Neural progenitor cell (in vitro differentiated cells): Measurements from ENCODE around the gene BTBD9. TPM values are rescaled to one million over a fixed set of nuclear protein-coding genes. Genes with fewer than 3 reads are reported as not detected.
A peak's percentile ranks its signal among the peaks of the same experiment; 100 is the strongest.
"Not testable (repeated sequence)": the region's sequence is repeated elsewhere in the genome, so short reads cannot be mapped to it uniquely, and the experiment has no call there.

ENCODE experiments used
- DNase-seq: peaks from one replicate; pipeline ENCODE4 v3.0.0-alpha.2; 2016; ENCODE audit warnings: low spot score
- H2AFZ ChIP-seq: fragments of 200-600 bp; sonication (generic); replicated peaks from 2 replicates; pipeline ENCODE4 v1.6.1; 2016; ENCODE audit warnings: antibody characterized with exemption
- H3F3A ChIP-seq: fragments of 200-600 bp; sonication (generic); 2 replicates; pipeline ENCODE4 v1.6.1; 2016; ENCODE audit warnings: antibody characterized with exemption, low read depth
- H3K27ac ChIP-seq: fragments of 200-600 bp; sonication (generic); 2 replicates; pipeline ENCODE4 v1.5.1; 2016; ENCODE audit warnings: mild to moderate bottlenecking
- H3K27me3 ChIP-seq: fragments of 200-600 bp; sonication (generic); 2 replicates; pipeline ENCODE4 v1.6.1; 2016; ENCODE audit warnings: mild to moderate bottlenecking, moderate library complexity
- H3K36me3 ChIP-seq: fragments of 200-600 bp; sonication (generic); 2 replicates; pipeline ENCODE4 v1.5.1; 2016
- H3K4me1 ChIP-seq: fragments of 200-600 bp; sonication (generic); 2 replicates; pipeline ENCODE4 v1.6.1; 2016; ENCODE audit warnings: mixed run types
- H3K4me2 ChIP-seq: fragments of 200-600 bp; sonication (generic); 2 replicates; pipeline ENCODE4 v1.6.1; 2016
- H3K4me3 ChIP-seq: fragments of 200-600 bp; sonication (generic); 2 replicates; pipeline ENCODE4 v1.5.1; 2016
- H3K79me2 ChIP-seq: fragments of 200-600 bp; sonication (generic); 2 replicates; pipeline ENCODE4 v1.6.1; 2016; ENCODE audit warnings: low read depth
- H3K9ac ChIP-seq: fragments of 200-600 bp; sonication (generic); 2 replicates; pipeline ENCODE4 v1.6.1; 2016
- H3K9me3 ChIP-seq: fragments of 200-600 bp; sonication (generic); 2 replicates; pipeline ENCODE4 v1.5.1; 2016; ENCODE audit warnings: low read depth
- H4K20me1 ChIP-seq: fragments of 200-600 bp; sonication (generic); 2 replicates; pipeline ENCODE4 v1.6.1; 2016; ENCODE audit warnings: low read depth
- H3K27ac Mint-ChIP-seq: 3 replicates; pipeline ENCODE4 v1.8.0; 2021; ENCODE audit warnings: mixed read lengths
- H3K27me3 Mint-ChIP-seq: 2 replicates; pipeline ENCODE4 v1.8.0; 2022; ENCODE audit warnings: low read depth, mild to moderate bottlenecking, inconsistent platforms, moderate library complexity, mixed read lengths; ENCODE audit not compliant: insufficient read depth
- H3K36me3 Mint-ChIP-seq: 3 replicates; pipeline ENCODE4 v1.8.0; 2021; ENCODE audit warnings: mixed read lengths
- H3K4me1 Mint-ChIP-seq: 3 replicates; pipeline ENCODE4 v1.8.0; 2021; ENCODE audit warnings: mixed read lengths
- H3K4me3 Mint-ChIP-seq: 3 replicates; pipeline ENCODE4 v1.8.0; 2021; ENCODE audit warnings: mild to moderate bottlenecking, moderate library complexity, mixed read lengths
- H3K9me3 Mint-ChIP-seq: 3 replicates; pipeline ENCODE4 v1.8.0; 2020; ENCODE audit warnings: mixed read lengths
- EZH2 ChIP-seq: fragments of 200-600 bp; sonication (generic); IDR thresholded peaks from 2 replicates; pipeline ENCODE4 v1.6.1; 2017; ENCODE audit warnings: antibody characterized with exemption, mild to moderate bottlenecking, moderate library complexity
- EZH2phosphoT487 ChIP-seq: fragments of 200-600 bp; sonication (generic); IDR thresholded peaks from 2 replicates; pipeline ENCODE4 v1.6.1; 2017; ENCODE audit warnings: antibody characterized with exemption
- total RNA-seq: library from RNA; depleted of rRNA; stranded (reverse); fragments of >200 nt; gene quantifications from 2 replicates; pipeline ENCODE4 v1.2.3, GENCODE V29; 2015; ENCODE audit warnings: low replicate concordance
- TF ChIP-seq, protein P1 (sequence below): fragments of 200-600 bp; sonication (generic); IDR thresholded peaks from 2 replicates; pipeline ENCODE4 v1.5.1; 2017; ENCODE audit warnings: antibody characterized with exemption, mild to moderate bottlenecking

The BTBD9 gene
- total RNA-seq, 1 donor from 2014 or later: 16.9 TPM

- Histone ChIP-seq H3K4me3 (no peak overlapping the region), H3F3A (no peaks in the 10 kb centered on the region), H4K20me1 (no peaks in the 10 kb centered on the region), H3K27ac (no peak overlapping the region), H3K4me1 (peaks cover 10% of the 10 kb centered on the region), H3K27me3 (no peaks in the 10 kb centered on the region), H2AFZ (no peak overlapping the region), H3K9me3 (no peaks in the 10 kb centered on the region), H3K36me3 (no peaks in the 10 kb centered on the region), H3K9ac (no peak overlapping the region), H3K79me2 (no peaks in the 10 kb centered on the region), H3K4me2 (no peak overlapping the region)
- no peaks in the 10 kb centered on the region for H3K36me3 Mint-ChIP-seq
- H3K27me3 Mint-ChIP-seq: peaks cover 3% of the 10 kb centered on the region
- no peak overlapping the region for H3K27ac Mint-ChIP-seq
- no peak overlapping the region for H3K4me3 Mint-ChIP-seq
- peaks cover 9% of the 10 kb centered on the region for H3K4me1 Mint-ChIP-seq
- H3K9me3 Mint-ChIP-seq: peaks cover 6% of the 10 kb centered on the region
- TF ChIP-seq, protein P1, sequence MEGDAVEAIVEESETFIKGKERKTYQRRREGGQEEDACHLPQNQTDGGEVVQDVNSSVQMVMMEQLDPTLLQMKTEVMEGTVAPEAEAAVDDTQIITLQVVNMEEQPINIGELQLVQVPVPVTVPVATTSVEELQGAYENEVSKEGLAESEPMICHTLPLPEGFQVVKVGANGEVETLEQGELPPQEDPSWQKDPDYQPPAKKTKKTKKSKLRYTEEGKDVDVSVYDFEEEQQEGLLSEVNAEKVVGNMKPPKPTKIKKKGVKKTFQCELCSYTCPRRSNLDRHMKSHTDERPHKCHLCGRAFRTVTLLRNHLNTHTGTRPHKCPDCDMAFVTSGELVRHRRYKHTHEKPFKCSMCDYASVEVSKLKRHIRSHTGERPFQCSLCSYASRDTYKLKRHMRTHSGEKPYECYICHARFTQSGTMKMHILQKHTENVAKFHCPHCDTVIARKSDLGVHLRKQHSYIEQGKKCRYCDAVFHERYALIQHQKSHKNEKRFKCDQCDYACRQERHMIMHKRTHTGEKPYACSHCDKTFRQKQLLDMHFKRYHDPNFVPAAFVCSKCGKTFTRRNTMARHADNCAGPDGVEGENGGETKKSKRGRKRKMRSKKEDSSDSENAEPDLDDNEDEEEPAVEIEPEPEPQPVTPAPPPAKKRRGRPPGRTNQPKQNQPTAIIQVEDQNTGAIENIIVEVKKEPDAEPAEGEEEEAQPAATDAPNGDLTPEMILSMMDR: no peak
- TF ChIP-seq EZH2phosphoT487 (no peak), EZH2 (no peak)
- DNase-seq: no peak
Measured at GRCh38 chr6:38427492-38428210, 212.1 kb downstream of the BTBD9 start.

- not testable (repeated sequence) for H3K27me3 ChIP-seq, H3K4me3 Mint-ChIP-seq, H4K20me1 ChIP-seq, H3K9me3 Mint-ChIP-seq, H3K9ac ChIP-seq, H3K4me2 ChIP-seq, H2AFZ ChIP-seq, H3F3A ChIP-seq, H3K9me3 ChIP-seq, H3K79me2 ChIP-seq, H3K4me3 ChIP-seq, H3K27me3 Mint-ChIP-seq, H3K4me1 Mint-ChIP-seq, H3K27ac ChIP-seq, DNase-seq, H3K36me3 Mint-ChIP-seq, H3K36me3 ChIP-seq
- H3K27ac Mint-ChIP-seq: peak overlapping the region; percentile 79
- H3K4me1 ChIP-seq: peaks cover 10% of the 10 kb centered on the region
Measured at GRCh38 chr6:38425788-38426488, 213.8 kb downstream of the BTBD9 start.

DNA sequence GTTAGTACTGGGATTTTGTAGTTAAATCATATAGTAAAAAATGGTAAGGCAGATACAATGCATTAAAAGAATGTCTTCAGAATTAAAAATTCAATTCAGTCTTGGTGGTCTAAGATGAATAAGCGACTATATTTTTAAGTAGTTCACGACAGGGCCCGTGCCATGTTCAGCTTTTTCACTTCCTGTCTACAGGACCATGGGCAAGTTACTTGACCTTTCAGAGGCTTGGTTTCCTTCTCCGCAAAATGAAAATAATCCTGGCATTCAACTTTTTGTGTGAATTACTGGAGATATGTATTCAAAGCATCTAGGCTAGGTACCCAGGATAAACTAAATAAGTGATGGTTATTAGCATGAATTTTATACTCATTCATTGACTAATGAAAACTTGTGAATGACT, 216.0 kb downstream of the BTBD9 start:
- Histone ChIP-seq H3K27ac (no peak overlapping the region), H3K4me2 (no peak overlapping the region), H3K4me3 (no peak overlapping the region), H3F3A (no peaks in the 10 kb centered on the region), H3K79me2 (no peaks in the 10 kb centered on the region), H3K4me1 (peaks cover 10% of the 10 kb centered on the region), H3K9me3 (no peaks in the 10 kb centered on the region), H4K20me1 (no peaks in the 10 kb centered on the region), H2AFZ (no peak overlapping the region), H3K36me3 (no peaks in the 10 kb centered on the region), H3K9ac (no peak overlapping the region), H3K27me3 (no peaks in the 10 kb centered on the region)
- H3K36me3 Mint-ChIP-seq: no peaks in the 10 kb centered on the region
- H3K4me3 Mint-ChIP-seq: no peak overlapping the region
- no peak for DNase-seq
- H3K9me3 Mint-ChIP-seq: no peaks in the 10 kb centered on the region
- TF ChIP-seq, protein P1: no peak
- TF ChIP-seq EZH2phosphoT487 (no peak), EZH2 (no peak)
- H3K27me3 Mint-ChIP-seq: no peaks in the 10 kb centered on the region
- H3K27ac Mint-ChIP-seq: no peak overlapping the region
- H3K4me1 Mint-ChIP-seq: peaks cover 9% of the 10 kb centered on the region

- no peak overlapping the region for H3K27ac Mint-ChIP-seq
- H3K4me1 Mint-ChIP-seq: no peaks in the 10 kb centered on the region
- Histone ChIP-seq H3K79me2 (no peaks in the 10 kb centered on the region), H3K4me1 (no peaks in the 10 kb centered on the region), H4K20me1 (no peaks in the 10 kb centered on the region), H2AFZ (no peak overlapping the region), H3F3A (no peaks in the 10 kb centered on the region), H3K27me3 (no peaks in the 10 kb centered on the region), H3K36me3 (no peaks in the 10 kb centered on the region), H3K9ac (no peak overlapping the region), H3K9me3 (no peaks in the 10 kb centered on the region), H3K4me3 (no peak overlapping the region), H3K27ac (no peak overlapping the region), H3K4me2 (no peak overlapping the region)
- no peak for DNase-seq
- H3K9me3 Mint-ChIP-seq: no peaks in the 10 kb centered on the region
- TF ChIP-seq EZH2: no peak
- no peak for TF ChIP-seq EZH2phosphoT487
- TF ChIP-seq, protein P1: no peak
- peaks cover 2% of the 10 kb centered on the region for H3K27me3 Mint-ChIP-seq
- no peaks in the 10 kb centered on the region for H3K36me3 Mint-ChIP-seq
- no peak overlapping the region for H3K4me3 Mint-ChIP-seq
Measured at GRCh38 chr6:38420207-38420606, 219.5 kb downstream of the BTBD9 start.
